GM12891 (cell line): Measurements from ENCODE around the gene EIF2B4.

Experiments
- PAX5 ChIP-seq: IDR thresholded peaks from 2 replicates; pipeline ENCODE4 v1.6.1; 2011; ENCODE audit warnings: low read length, moderate library complexity, mild to moderate bottlenecking; ENCODE audit not compliant: insufficient read depth, severe bottlenecking
- POLR2A ChIP-seq: IDR thresholded peaks from 2 replicates; pipeline ENCODE4 v1.6.1; 2011; ENCODE audit warnings: low read depth, low read length, control low read depth
- POLR2AphosphoS5 ChIP-seq: IDR thresholded peaks from 2 replicates; pipeline ENCODE4 v1.6.1; 2011; ENCODE audit warnings: low read depth, low read length, control low read depth
- POU2F2 ChIP-seq: IDR thresholded peaks from 2 replicates; pipeline ENCODE4 v1.6.1; 2011; ENCODE audit warnings: low read depth, mild to moderate bottlenecking, control low read depth, low read length, moderate library complexity
- SPI1 ChIP-seq: IDR thresholded peaks from 2 replicates; pipeline ENCODE4 v1.6.1; 2011; ENCODE audit warnings: low read depth, low read length, control low read depth
- TAF1 ChIP-seq: IDR thresholded peaks from 2 replicates; pipeline ENCODE4 v1.6.1; 2011; ENCODE audit warnings: low read depth, low read length, control low read depth

- TF ChIP-seq POLR2A (no peak), TAF1 (no peak), SPI1 (no peak), POLR2AphosphoS5 (no peak), PAX5 (no peak), POU2F2 (no peak)
Observed at GRCh38 chr2:27416151-27416550, 46.0 kb upstream of the EIF2B4 start.
